IMR-90 (cell line): ENCODE results near the gene RASSF5. TPM values are rescaled to one million over a fixed set of nuclear protein-coding genes. Genes with fewer than 3 reads are reported as not detected.

ENCODE experiments used
- ATAC-seq: fragments of 200-7000 bp; cut with Tn5 transposase; 2 replicates; pipeline ENCODE4 v1.9.1; 2020; ENCODE audit warnings: low read depth, mild to moderate bottlenecking, moderate library complexity
- BruUV-seq: library from RNA; stranded (reverse); fragments of 400-500 nt; replicated peaks from 2 replicates; lab custom pipeline; 2021; lab: Mats Ljungman, UMichigan
- CTCF ChIA-PET: fragments of 300-600 bp; formaldehyde crosslinking; extraction: SDS; loops from one replicate; lab custom pipeline; 2021; ENCODE audit warnings: antibody characterized with exemption; lab: Yijun Ruan, JAX
- POLR2A ChIA-PET: fragments of 300-600 bp; sonication (Branson Sonifier 250); formaldehyde crosslinking; loops from one replicate; lab custom pipeline; 2022; ENCODE audit warnings: antibody characterized with exemption; ENCODE audit not compliant: unreplicated experiment; lab: Charles Lee
- DNase-seq: peaks from one replicate; pipeline ENCODE4 v3.0.0; 2013
- H2AFZ ChIP-seq: replicated peaks from 2 replicates; pipeline ENCODE3; 2013; ENCODE audit warnings: low read length, mild to moderate bottlenecking; ENCODE audit not compliant: poor library complexity
- H2AK5ac ChIP-seq: 2 replicates; pipeline ENCODE4 v1.6.1; 2013; ENCODE audit warnings: low read depth, low read length, inconsistent platforms
- H2AK9ac ChIP-seq: replicated peaks from 2 replicates; pipeline ENCODE3; 2013; ENCODE audit warnings: mild to moderate bottlenecking, low read depth, low read length, moderate library complexity; ENCODE audit not compliant: poor library complexity
- H2BK120ac ChIP-seq: 2 replicates; pipeline ENCODE4 v1.6.1; 2013; ENCODE audit warnings: low read depth, low read length, inconsistent platforms
- H2BK15ac ChIP-seq: 3 replicates; pipeline ENCODE4 v1.6.1; 2013; ENCODE audit warnings: low read depth, low read length, inconsistent platforms
- H2BK20ac ChIP-seq: 2 replicates; pipeline ENCODE4 v1.6.1; 2013; ENCODE audit warnings: low read depth, mild to moderate bottlenecking, inconsistent platforms, low read length, moderate library complexity
- H2BK5ac ChIP-seq: 2 replicates; pipeline ENCODE4 v1.6.1; 2013; ENCODE audit warnings: mild to moderate bottlenecking, low read depth, low read length, inconsistent platforms; ENCODE audit not compliant: poor library complexity, severe bottlenecking
- H3K14ac ChIP-seq: replicated peaks from 2 replicates; pipeline ENCODE4 v1.6.1; 2013; ENCODE audit warnings: low read depth, low read length, inconsistent platforms
- H3K18ac ChIP-seq: 2 replicates; pipeline ENCODE4 v1.6.1; 2013; ENCODE audit warnings: low read depth, low read length, control low read depth
- H3K23ac ChIP-seq: 2 replicates; pipeline ENCODE4 v1.6.1; 2013; ENCODE audit warnings: low read depth, low read length, inconsistent platforms
- H3K27ac ChIP-seq: 2 replicates; pipeline ENCODE4 v1.5.1; 2013; ENCODE audit warnings: mild to moderate bottlenecking, control low read depth, low read length; ENCODE audit not compliant: insufficient read depth
- H3K27me3 ChIP-seq: 2 replicates; pipeline ENCODE4 v1.6.1; 2013; ENCODE audit warnings: low read length; ENCODE audit not compliant: control insufficient read depth, insufficient read depth
- H3K36me3 ChIP-seq: 2 replicates; pipeline ENCODE4 v1.6.1; 2013; ENCODE audit warnings: low read length, mixed read lengths; ENCODE audit not compliant: control insufficient read depth, insufficient read depth
- H3K4ac ChIP-seq: 2 replicates; pipeline ENCODE4 v1.6.1; 2013; ENCODE audit warnings: low read depth, low read length, inconsistent platforms
- H3K4me1 ChIP-seq: 2 replicates; pipeline ENCODE4 v1.6.1; 2013; ENCODE audit warnings: low read length, mixed read lengths; ENCODE audit not compliant: control insufficient read depth, insufficient read depth
- H3K4me2 ChIP-seq: 2 replicates; pipeline ENCODE4 v1.6.1; 2013; ENCODE audit warnings: low read depth, mild to moderate bottlenecking, control low read depth, low read length, moderate library complexity
- H3K4me3 ChIP-seq: 2 replicates; pipeline ENCODE4 v1.5.1; 2013; ENCODE audit warnings: low read depth, mild to moderate bottlenecking, control low read depth, low read length, moderate library complexity; ENCODE audit not compliant: insufficient read depth
- H3K56ac ChIP-seq: 2 replicates; pipeline ENCODE4 v1.6.1; 2013; ENCODE audit warnings: low read length, inconsistent platforms; ENCODE audit not compliant: insufficient read depth; ENCODE audit errors: extremely low read depth
- H3K79me1 ChIP-seq, 2 experiments: 2 replicates each; pipeline ENCODE4 v1.6.1; 2013; ENCODE audit warnings: low read length in 2 of 2, inconsistent platforms in 1 of 2, low read depth in 1 of 2
- H3K9ac ChIP-seq: 2 replicates; pipeline ENCODE4 v1.6.1; 2013; ENCODE audit warnings: low read depth, low read length, control low read depth
- H3K9me1 ChIP-seq: 2 replicates; pipeline ENCODE4 v1.6.1; 2013; ENCODE audit warnings: low read length, inconsistent platforms; ENCODE audit not compliant: insufficient read depth
- H3K9me3 ChIP-seq: 2 replicates; pipeline ENCODE4 v1.6.1; 2013; ENCODE audit warnings: low read length; ENCODE audit not compliant: control insufficient read depth, insufficient read depth
- H4K20me1 ChIP-seq: 2 replicates; pipeline ENCODE4 v1.6.1; 2013; ENCODE audit warnings: low read length, inconsistent platforms; ENCODE audit not compliant: insufficient read depth
- H4K5ac ChIP-seq: 2 replicates; pipeline ENCODE4 v1.6.1; 2013; ENCODE audit warnings: mild to moderate bottlenecking, low read depth, low read length, control low read depth
- H4K8ac ChIP-seq, 2 experiments: 2 replicates each; pipeline ENCODE4 v1.6.1; 2013; ENCODE audit warnings: low read depth in 2 of 2, low read length in 2 of 2, control low read depth in 1 of 2, inconsistent platforms in 1 of 2
- H4K91ac ChIP-seq: 2 replicates; pipeline ENCODE4 v1.6.1; 2013; ENCODE audit warnings: low read depth, low read length, inconsistent platforms; ENCODE audit not compliant: insufficient read depth
- CEBPB ChIP-seq: IDR thresholded peaks from 2 replicates; pipeline ENCODE4 v1.6.1; 2012; ENCODE audit warnings: low read depth, low read length, improper control_type of control experiment
- CHD1 ChIP-seq: IDR thresholded peaks from 2 replicates; pipeline ENCODE4 v1.6.1; 2012; ENCODE audit warnings: low read depth, low read length, improper control_type of control experiment
- MAZ ChIP-seq: IDR thresholded peaks from 2 replicates; pipeline ENCODE4 v1.6.1; 2012; ENCODE audit warnings: low read depth, mild to moderate bottlenecking, low read length, improper control_type of control experiment, moderate library complexity, borderline replicate concordance
- RAD21 ChIP-seq: IDR thresholded peaks from 2 replicates; pipeline ENCODE4 v1.6.1; 2012; ENCODE audit warnings: low read length, improper control_type of control experiment
- SMC3 ChIP-seq: fragments of 150-350 bp; IDR thresholded peaks from 2 replicates; pipeline ENCODE4 v1.6.1; 2016; ENCODE audit warnings: low read depth, mild to moderate bottlenecking, antibody characterized with exemption, low read length, moderate library complexity
- WGBS, 2 experiments: methylation state at CpG; one replicate each; pipeline versions ENCODE4 v1.1.5 to v1.1.7; 2013; ENCODE audit warnings: missing lambda C conversion rate in 2 of 2; ENCODE audit not compliant: insufficient read length in 1 of 2; ENCODE audit errors: extremely low coverage in 2 of 2; 5-methylcytosine and 5-hydroxymethylcytosine counted together
- dilution Hi-C: fragments of 300-500 bp; cut with HindIII; formaldehyde crosslinking; loops from one replicate; pipeline ENCODE4 v1.14.3; 2018; ENCODE audit warnings: low sequenced_read_pairs; ENCODE audit not compliant: unreplicated experiment
- in situ Hi-C: fragments of 300-500 bp; cut with MboI; formaldehyde crosslinking; loops from 3 replicates; pipeline ENCODE4 v1.14.3; 2019; ENCODE audit warnings: low sequenced_read_pairs, inconsistent platforms, mixed read lengths
- intact Hi-C: fragments of 100-400 bp; cut with micrococcal nuclease; formaldehyde crosslinking; loops from 2 replicates; pipeline ENCODE4 v1.10.0; 2022
- polyA plus RNA-seq, 3 experiments: library from polyadenylated mRNA; depleted of rRNA; stranded (reverse); fragments of >200 nt; gene quantifications; 2 replicates each; pipeline ENCODE4 v1.2.3, GENCODE V29; 2012; ENCODE audit warnings: low replicate concordance in 1 of 3
- total RNA-seq: library from RNA; depleted of rRNA; stranded (reverse); fragments of >200 nt; gene quantifications from 2 replicates; pipeline ENCODE4 v1.2.3, GENCODE V29; 2012
- TF ChIP-seq, protein P1 (sequence below): conservative IDR thresholded peaks from 2 replicates; pipeline ENCODE4 v1.5.1; 2012; ENCODE audit warnings: mild to moderate bottlenecking, low read depth, low read length, improper control_type of control experiment

Gene RASSF5
- total and polyA plus RNA-seq, 2 of the 4 experiments (the other 2 are of a cell fraction): 0.18 to 1.1 TPM

DNA sequence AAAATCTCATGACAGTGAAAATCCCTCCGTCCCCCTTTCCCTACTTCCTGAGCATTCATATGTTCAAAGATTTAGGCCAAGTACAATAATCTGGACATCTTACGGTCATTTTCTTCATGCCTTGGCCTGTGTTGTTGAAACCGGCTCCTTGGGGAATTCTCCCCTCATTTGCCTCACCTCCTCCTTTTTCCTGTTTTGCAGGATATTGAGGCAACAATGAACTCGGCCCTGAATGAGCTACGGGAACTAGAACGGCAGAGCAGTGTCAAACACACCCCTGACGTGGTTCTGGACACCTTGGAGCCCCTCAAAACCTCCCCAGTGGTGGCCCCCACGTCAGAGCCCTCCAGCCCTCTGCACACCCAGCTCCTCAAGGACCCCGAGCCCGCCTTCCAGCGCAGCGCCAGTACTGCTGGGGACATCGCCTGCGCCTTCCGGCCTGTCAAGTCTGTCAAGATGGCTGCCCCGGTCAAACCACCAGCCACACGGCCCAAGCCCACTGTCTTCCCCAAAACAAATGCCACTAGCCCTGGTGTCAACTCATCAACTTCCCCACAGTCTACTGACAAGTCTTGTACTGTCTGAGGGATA is 46.4 kb upstream of the RASSF5 start:
- 86% methylated on average over 7 of the region's 17 CpGs; no CpG with 5 or more reads in 1 of the 2 experiments for WGBS, 2 experiments
- CTCF ChIA-PET: interaction anchor here (1.6 to 1.9 kb wide), 3 partner anchors 10 to 19 kb away, joined by 6 to 9 read pairs (median 7); partner anchors contain the start of gene IKBKE
- no peaks in the 10 kb centered on the region for H3K9me3 ChIP-seq
- H2AK9ac ChIP-seq: no peak overlapping the region
- peaks cover 22% of the 10 kb centered on the region for H3K36me3 ChIP-seq
- H3K23ac ChIP-seq: no peak overlapping the region
- H4K8ac ChIP-seq: no peak overlapping the region
- no peaks in the 10 kb centered on the region for H3K27me3 ChIP-seq
- POLR2A ChIA-PET: no interaction called here
- no TSS peak for BruUV-seq
- in situ Hi-C loops (no loop called here), dilution Hi-C loops (no loop called here), intact Hi-C loops (no loop called here)
- no peaks in the 10 kb centered on the region for H4K20me1 ChIP-seq
- H3K4me2 ChIP-seq: no peak overlapping the region
- H3K4me1 ChIP-seq: peaks cover 11% of the 10 kb centered on the region
- no peak overlapping the region for H3K4me3 ChIP-seq
- TF ChIP-seq SMC3 (no peak), CHD1 (no peak), RAD21 (no peak), CEBPB (no peak), MAZ (no peak)
- TF ChIP-seq, protein P1, sequence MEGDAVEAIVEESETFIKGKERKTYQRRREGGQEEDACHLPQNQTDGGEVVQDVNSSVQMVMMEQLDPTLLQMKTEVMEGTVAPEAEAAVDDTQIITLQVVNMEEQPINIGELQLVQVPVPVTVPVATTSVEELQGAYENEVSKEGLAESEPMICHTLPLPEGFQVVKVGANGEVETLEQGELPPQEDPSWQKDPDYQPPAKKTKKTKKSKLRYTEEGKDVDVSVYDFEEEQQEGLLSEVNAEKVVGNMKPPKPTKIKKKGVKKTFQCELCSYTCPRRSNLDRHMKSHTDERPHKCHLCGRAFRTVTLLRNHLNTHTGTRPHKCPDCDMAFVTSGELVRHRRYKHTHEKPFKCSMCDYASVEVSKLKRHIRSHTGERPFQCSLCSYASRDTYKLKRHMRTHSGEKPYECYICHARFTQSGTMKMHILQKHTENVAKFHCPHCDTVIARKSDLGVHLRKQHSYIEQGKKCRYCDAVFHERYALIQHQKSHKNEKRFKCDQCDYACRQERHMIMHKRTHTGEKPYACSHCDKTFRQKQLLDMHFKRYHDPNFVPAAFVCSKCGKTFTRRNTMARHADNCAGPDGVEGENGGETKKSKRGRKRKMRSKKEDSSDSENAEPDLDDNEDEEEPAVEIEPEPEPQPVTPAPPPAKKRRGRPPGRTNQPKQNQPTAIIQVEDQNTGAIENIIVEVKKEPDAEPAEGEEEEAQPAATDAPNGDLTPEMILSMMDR: no peak
- no peak overlapping the region for H2AFZ ChIP-seq
- no peak overlapping the region for H3K27ac ChIP-seq
- ATAC-seq (no peak), DNase-seq (no peak)
- H3K9me1 ChIP-seq: peaks cover 23% of the 10 kb centered on the region
- H2BK120ac ChIP-seq: no peak overlapping the region
- no peak overlapping the region for H2AK5ac ChIP-seq
- H3K18ac ChIP-seq: no peak overlapping the region
- no peak overlapping the region for H4K5ac ChIP-seq
- H3K56ac ChIP-seq: no peak overlapping the region
- H2BK20ac ChIP-seq: no peak overlapping the region
- H3K14ac ChIP-seq: no peak overlapping the region
- H3K4ac ChIP-seq: no peak overlapping the region
- H2BK15ac ChIP-seq: no peak overlapping the region
- no peak overlapping the region for H2BK5ac ChIP-seq
- no peak overlapping the region for H4K91ac ChIP-seq
- peaks cover 0 to 4% of the 10 kb centered on the region in 2 experiments; a peak in 1 of 4 replicates for H3K79me1 ChIP-seq
- no peak overlapping the region for H3K9ac ChIP-seq
